Placental pericyte (primary cell): Measurements from ENCODE around the gene PRICKLE4. TPM values are rescaled to one million over a fixed set of nuclear protein-coding genes. Genes with fewer than 3 reads are reported as not detected.

Source experiments
- small RNA-seq: library from RNA; depleted of rRNA; stranded (forward); fragments of <200 nt; gene quantifications from one replicate; pipeline ENCODE3, GENCODE V24; 2012; ENCODE audit warnings: low replicate concordance
- total RNA-seq: library from RNA; depleted of rRNA; stranded (reverse); fragments of >200 nt; gene quantifications from 2 replicates; pipeline ENCODE4 v1.2.3, GENCODE V29; 2012

The PRICKLE4 gene
- 0.66 and 0.86 TPM in 2 replicates for total RNA-seq

DNA sequence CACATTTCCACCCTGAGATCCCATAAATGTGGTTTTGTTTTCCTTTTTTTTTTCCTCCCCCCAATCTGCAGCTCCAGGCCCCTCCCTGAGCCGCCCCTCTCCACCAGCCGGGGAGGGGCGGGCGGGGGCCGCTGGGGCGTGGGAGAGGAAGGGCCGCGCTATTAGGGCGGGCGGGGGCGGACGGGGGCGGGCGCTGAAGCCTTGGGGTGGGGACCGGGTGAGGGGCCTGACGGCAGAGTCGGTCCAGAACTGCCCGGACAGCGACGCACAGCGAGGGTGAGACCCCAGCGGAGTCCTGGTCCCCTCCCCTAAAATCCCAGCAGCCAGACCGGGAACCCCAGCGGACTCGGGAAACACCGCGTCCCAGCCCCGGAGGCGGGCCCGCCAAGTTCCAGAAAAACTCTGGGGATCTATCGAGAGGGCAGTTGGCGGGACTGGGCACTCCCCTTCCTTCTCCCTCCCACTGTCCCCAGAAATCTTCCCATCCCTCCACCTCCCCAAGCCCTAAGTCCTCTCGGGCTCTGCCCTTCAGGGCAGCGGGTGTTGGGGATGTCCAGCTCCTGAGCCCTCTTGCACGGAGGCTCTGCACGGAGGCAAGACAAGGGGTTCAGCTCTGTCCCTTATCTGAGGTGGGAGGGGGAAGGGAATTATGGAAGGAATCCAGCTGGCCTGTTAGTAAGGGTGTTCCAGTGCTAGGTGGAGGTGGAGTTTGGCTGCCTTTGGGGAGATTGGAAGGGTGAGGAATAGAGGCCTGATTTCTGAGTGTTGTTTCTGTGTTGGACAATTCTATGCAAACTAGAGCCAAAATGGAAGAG, at the start of gene PRICKLE4:
TSS of gene PRICKLE4 (plus strand) at position 232 of the 815 bp plus-strand sequence. CDS start 2,692 bp downstream, outside the sequence.

GRCh38 chr6:41735427-41736185, 45.0 kb upstream of the PRICKLE4 start, which contains the start of gene TFEB:
TSS of gene TFEB (minus strand) at chr6:41735608. CDS start at chr6:41691213, 44,395 bp downstream.

DNA sequence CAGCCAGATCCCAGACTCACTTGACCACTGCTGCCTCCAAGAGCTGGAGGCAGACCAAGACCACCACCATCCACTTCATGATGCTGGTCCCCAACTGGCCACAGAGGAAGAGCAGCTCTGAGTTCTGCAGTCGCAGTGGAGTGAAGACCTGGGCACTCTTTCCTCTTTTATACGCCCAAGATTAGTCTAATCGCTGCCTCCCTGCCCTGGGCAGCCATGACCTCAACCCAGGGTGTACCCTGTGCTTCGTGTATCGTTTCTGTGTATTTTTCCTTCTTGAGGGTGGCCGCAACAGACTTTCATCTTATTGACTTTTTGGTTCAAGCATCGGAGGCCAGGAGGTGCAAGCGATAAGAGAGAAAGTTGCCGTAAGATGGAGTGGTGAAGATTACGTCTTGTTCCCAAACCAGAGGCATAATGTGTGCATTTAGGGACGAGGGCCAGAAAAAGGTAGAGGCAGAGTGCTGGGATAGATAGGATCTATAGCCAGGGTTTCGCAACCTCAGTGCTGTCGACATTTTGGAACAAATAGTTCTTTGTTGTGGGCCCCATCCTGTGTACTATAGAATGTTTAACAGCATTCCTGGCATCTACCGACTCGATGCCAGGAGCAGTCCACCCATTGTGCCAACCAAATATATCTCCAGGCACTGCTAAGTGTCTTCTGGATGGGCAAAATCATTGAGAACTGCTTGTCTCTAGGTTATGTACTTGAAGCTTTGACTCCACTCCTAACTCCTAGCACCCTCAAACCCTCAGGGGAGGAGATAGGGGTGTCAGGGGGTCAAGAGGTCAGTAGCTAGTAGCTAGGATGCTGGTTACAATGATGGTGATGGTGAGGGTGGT, 33.1 kb upstream of the PRICKLE4 start, which contains the start of gene PGC:
TSS of gene PGC (minus strand) at position 142 of the 846 bp plus-strand sequence. CDS start at position 79, 63 bp downstream.

GRCh38 chr6:41779788-41780550, 613 bp upstream of the PRICKLE4 start, which contains the start of gene FRS3:
TSS of gene FRS3 (minus strand) at chr6:41779900. CDS start at chr6:41776987, 2,913 bp downstream.

GRCh38 chr6:41787219-41787917, 6.8 kb downstream of the PRICKLE4 start, which contains the start of gene TOMM6:
TSS of gene TOMM6 (plus strand) at chr6:41787694. CDS start at chr6:41787698, 4 bp downstream.

Small RNA genes lying within 50 kb of the gene (small RNA-seq; reads per million reads assigned to genes)
- gene AL365205.2, result not detected
- not detected for gene AL365205.3
- gene RF00393, result not detected

Other genes starting within 250 kb of the PRICKLE4 start
- gene FOXP4, start 234.4 kb upstream of the PRICKLE4 start, total RNA-seq, result 9.9 and 10.1 TPM in 2 replicates
- 0.14 and 0.22 TPM in 2 replicates for gene MDFI, start 142.3 kb upstream of the PRICKLE4 start, total RNA-seq
- 4.8 and 6.2 TPM in 2 replicates for gene TFEB, start 45.2 kb upstream of the PRICKLE4 start, total RNA-seq
- gene PGC, start 33.4 kb upstream of the PRICKLE4 start, total RNA-seq, result not detected in 2 replicates
- gene FRS3, start 882 bp upstream of the PRICKLE4 start, total RNA-seq, result 1.7 and 2.2 TPM in 2 replicates
- gene TOMM6, start 6.9 kb downstream of the PRICKLE4 start, total RNA-seq, result 57.3 and 95.8 TPM in 2 replicates
- 2.0 and 2.8 TPM in 2 replicates for gene USP49, start 114.6 kb downstream of the PRICKLE4 start, total RNA-seq
- gene MED20, start 140.4 kb downstream of the PRICKLE4 start, total RNA-seq, result 27.1 and 35.2 TPM in 2 replicates
- gene BYSL, start 140.7 kb downstream of the PRICKLE4 start, total RNA-seq, result 15.1 and 18.6 TPM in 2 replicates
- gene CCND3, start 161.0 kb downstream of the PRICKLE4 start, total RNA-seq, result 23.0 and 67.7 TPM in 2 replicates